Smooth muscle cell (in vitro differentiated cells): ENCODE data around the gene SMIM30. TPM values are rescaled to one million over a fixed set of nuclear protein-coding genes. Genes with fewer than 3 reads are reported as not detected.

Source experiments
- DNase-seq: peaks from one replicate; lab custom pipeline; 2025; ENCODE audit not compliant: unreplicated experiment; lab: John Stamatoyannopoulos, UW
- H2AFZ ChIP-seq: fragments of 200-600 bp; sonication (generic); 2 replicates; pipeline ENCODE4 v1.6.0; 2016; ENCODE audit warnings: antibody characterized with exemption, low read depth, mild to moderate bottlenecking
- H3F3A ChIP-seq: fragments of 200-600 bp; sonication (generic); 2 replicates; pipeline ENCODE4 v1.6.0; 2017; ENCODE audit warnings: antibody characterized with exemption, low read depth
- H3K27ac ChIP-seq: fragments of 200-600 bp; sonication (generic); 2 replicates; pipeline ENCODE4 v1.5.1; 2016; ENCODE audit warnings: low read depth, mild to moderate bottlenecking
- H3K27me3 ChIP-seq: fragments of 200-600 bp; sonication (generic); 2 replicates; pipeline ENCODE4 v1.6.1; 2016; ENCODE audit warnings: low read depth, mild to moderate bottlenecking
- H3K36me3 ChIP-seq: fragments of 200-600 bp; sonication (generic); 2 replicates; pipeline ENCODE4 v1.5.1; 2016; ENCODE audit warnings: low read depth
- H3K4me1 ChIP-seq: fragments of 200-600 bp; sonication (generic); 2 replicates; pipeline ENCODE4 v1.5.1; 2016; ENCODE audit warnings: low read depth
- H3K4me2 ChIP-seq: fragments of 200-600 bp; sonication (generic); 2 replicates; pipeline ENCODE4 v1.6.0; 2016; ENCODE audit warnings: mild to moderate bottlenecking
- H3K4me3 ChIP-seq: fragments of 200-600 bp; sonication (generic); 2 replicates; pipeline ENCODE4 v1.5.1; 2016; ENCODE audit warnings: mild to moderate bottlenecking
- H3K79me2 ChIP-seq: fragments of 200-600 bp; sonication (generic); 2 replicates; pipeline ENCODE4 v1.6.0; 2016; ENCODE audit warnings: low read depth, mild to moderate bottlenecking
- H3K9ac ChIP-seq: fragments of 200-600 bp; sonication (generic); 2 replicates; pipeline ENCODE4 v1.6.0; 2016; ENCODE audit warnings: low read depth
- H3K9me3 ChIP-seq: fragments of 200-600 bp; sonication (generic); replicated peaks from 2 replicates; pipeline ENCODE4 v1.5.1; 2016; ENCODE audit warnings: low read depth
- H4K20me1 ChIP-seq: fragments of 200-600 bp; sonication (generic); 2 replicates; pipeline ENCODE4 v1.6.0; 2016; ENCODE audit warnings: low read depth
- CTCF ChIP-seq: fragments of 200-600 bp; sonication (generic); IDR thresholded peaks from 2 replicates; pipeline ENCODE4 v1.5.1; 2017; ENCODE audit warnings: borderline replicate concordance, mild to moderate bottlenecking, antibody characterized with exemption; ENCODE audit not compliant: insufficient read depth, poor library complexity, severe bottlenecking
- WGBS: methylation state at CpG from one replicate; pipeline ENCODE4 v1.1.7; 2016; ENCODE audit warnings: low lambda C conversion rate; 5-methylcytosine and 5-hydroxymethylcytosine counted together
- polyA plus RNA-seq: library from polyadenylated mRNA; unstranded; fragments of >200 nt; fragmentation: Nextera tagmentation; extraction: Ambion mirVana; gene quantifications from 2 replicates; pipeline ENCODE4 v1.2.1, GENCODE V29; 2016
- total RNA-seq: library from RNA; depleted of rRNA; stranded (reverse); fragments of >200 nt; gene quantifications from 2 replicates; pipeline ENCODE4 v1.2.3, GENCODE V29; 2014

Gene SMIM30
- total and polyA plus RNA-seq, 2 experiments from 2014 or later: 72.2 to 118 TPM

GRCh38 chr7:113134025-113134424 lies 15.7 kb upstream of the SMIM30 start:
- H3K27me3 ChIP-seq: no peaks in the 10 kb centered on the region
- H3F3A ChIP-seq: no peaks in the 10 kb centered on the region
- WGBS: 100% methylated on average over 1 of the region's 1 CpG
- H3K9me3 ChIP-seq: no peaks in the 10 kb centered on the region
- no peak overlapping the region for H3K27ac ChIP-seq
- no peaks in the 10 kb centered on the region for H3K4me1 ChIP-seq
- no peak overlapping the region for H3K4me2 ChIP-seq
- H4K20me1 ChIP-seq: no peaks in the 10 kb centered on the region
- H3K36me3 ChIP-seq: no peaks in the 10 kb centered on the region
- no peak for TF ChIP-seq CTCF
- no peak overlapping the region for H2AFZ ChIP-seq
- no peak for DNase-seq
- no peaks in the 10 kb centered on the region for H3K79me2 ChIP-seq
- H3K9ac ChIP-seq: no peak overlapping the region
- no peak overlapping the region for H3K4me3 ChIP-seq

GRCh38 chr7:113131367-113131766 lies 13.0 kb upstream of the SMIM30 start:
- 89% methylated on average over 2 of the region's 2 CpGs for WGBS
- Histone ChIP-seq H3K36me3 (no peaks in the 10 kb centered on the region), H3K4me2 (no peak overlapping the region), H2AFZ (no peak overlapping the region), H3F3A (no peaks in the 10 kb centered on the region), H3K4me1 (no peaks in the 10 kb centered on the region), H3K9ac (no peak overlapping the region), H3K79me2 (no peaks in the 10 kb centered on the region), H3K27me3 (no peaks in the 10 kb centered on the region), H3K9me3 (no peaks in the 10 kb centered on the region), H4K20me1 (no peaks in the 10 kb centered on the region), H3K27ac (no peak overlapping the region), H3K4me3 (no peak overlapping the region)
- no peak for TF ChIP-seq CTCF
- DNase-seq: no peak

GRCh38 chr7:113128031-113128430 lies 9.7 kb upstream of the SMIM30 start:
- Histone ChIP-seq H3K79me2 (no peaks in the 10 kb centered on the region), H3K4me2 (no peak overlapping the region), H3K4me1 (no peaks in the 10 kb centered on the region), H3K4me3 (no peak overlapping the region), H2AFZ (no peak overlapping the region), H3K9me3 (no peaks in the 10 kb centered on the region), H3K36me3 (no peaks in the 10 kb centered on the region), H3F3A (no peaks in the 10 kb centered on the region), H3K9ac (no peak overlapping the region), H4K20me1 (no peaks in the 10 kb centered on the region), H3K27ac (no peak overlapping the region), H3K27me3 (no peaks in the 10 kb centered on the region)
- DNase-seq: no peak
- no peak for TF ChIP-seq CTCF
- WGBS: 95% methylated on average over 1 of the region's 1 CpG

GRCh38 chr7:113125728-113126127 lies 7.4 kb upstream of the SMIM30 start:
- no peaks in the 10 kb centered on the region for H3K27me3 ChIP-seq
- DNase-seq: no peak
- no peak overlapping the region for H3K9ac ChIP-seq
- no peak overlapping the region for H2AFZ ChIP-seq
- no peaks in the 10 kb centered on the region for H4K20me1 ChIP-seq
- H3F3A ChIP-seq: peaks cover 3% of the 10 kb centered on the region
- no peak overlapping the region for H3K27ac ChIP-seq
- H3K4me3 ChIP-seq: no peak overlapping the region
- no peaks in the 10 kb centered on the region for H3K36me3 ChIP-seq
- H3K4me2 ChIP-seq: no peak overlapping the region
- no peaks in the 10 kb centered on the region for H3K4me1 ChIP-seq
- TF ChIP-seq CTCF: no peak
- no peaks in the 10 kb centered on the region for H3K9me3 ChIP-seq
- H3K79me2 ChIP-seq: no peaks in the 10 kb centered on the region
- WGBS: 43% methylated on average over 2 of the region's 2 CpGs
